H1 (cell line): ENCODE data around the gene SPRN. TPM values are rescaled to one million over a fixed set of nuclear protein-coding genes. Genes with fewer than 3 reads are reported as not detected.

Experiments
- CTCF ChIA-PET: fragments of 300-600 bp; sonication (Branson Sonifier 250); formaldehyde crosslinking; loops from one replicate; lab custom pipeline; 2021; ENCODE audit not compliant: partially characterized antibody; lab: Charles Lee
- POLR2A ChIA-PET: fragments of 300-600 bp; sonication (Branson Sonifier 250); formaldehyde crosslinking; loops from one replicate; lab custom pipeline; 2021; ENCODE audit warnings: inconsistent platforms; ENCODE audit not compliant: partially characterized antibody; lab: Charles Lee
- DNase-seq, 2 experiments: peaks; one replicate each; pipeline versions ENCODE4 v3.0.0 to v3.0.0-alpha.2; 2010 to 2022; ENCODE audit warnings: low spot score in 2 of 2, low read depth in 1 of 2, mixed read lengths in 1 of 2
- FAIRE-seq: peaks from 2 replicates; lab custom pipeline; 2011; peaks lifted over from hg19 to GRCh38; lab: Jason Lieb, UNC
- H2AFZ ChIP-seq: 2 replicates; pipeline ENCODE4 v1.8.1; 2012; ENCODE audit warnings: low read length, inconsistent platforms
- H2AK5ac ChIP-seq: 2 replicates; pipeline ENCODE4 v1.6.1; 2013; ENCODE audit warnings: low read depth, low read length
- H2BK120ac ChIP-seq: replicated peaks from 2 replicates; pipeline ENCODE3; 2013; ENCODE audit warnings: low read depth, low read length, inconsistent platforms
- H2BK12ac ChIP-seq: 2 replicates; pipeline ENCODE4 v1.6.1; 2013; ENCODE audit warnings: low read depth, low read length
- H2BK15ac ChIP-seq: 2 replicates; pipeline ENCODE4 v1.6.1; 2013; ENCODE audit warnings: low read length
- H2BK20ac ChIP-seq: 2 replicates; pipeline ENCODE4 v1.6.1; 2013; ENCODE audit warnings: low read length
- H2BK5ac ChIP-seq: 2 replicates; pipeline ENCODE4 v1.6.1; 2013; ENCODE audit warnings: low read depth, low read length
- H3K14ac ChIP-seq: 2 replicates; pipeline ENCODE4 v1.6.1; 2013; ENCODE audit warnings: inconsistent platforms; ENCODE audit not compliant: insufficient read length
- H3K18ac ChIP-seq: 2 replicates; pipeline ENCODE4 v1.6.1; 2013; ENCODE audit warnings: low read length; ENCODE audit errors: extremely low read depth
- H3K23ac ChIP-seq: 2 replicates; pipeline ENCODE4 v1.6.1; 2013; ENCODE audit warnings: inconsistent platforms; ENCODE audit not compliant: insufficient read length
- H3K23me2 ChIP-seq: 2 replicates; pipeline ENCODE4 v1.6.1; 2013; ENCODE audit warnings: low read depth, low read length
- H3K27ac ChIP-seq: 2 replicates; pipeline ENCODE4 v1.6.1; 2011; ENCODE audit warnings: low read depth, low read length, inconsistent platforms
- H3K27me3 ChIP-seq, 4 experiments: replicated peaks in 1 of 4; 1 replicate in 1 of 4; 2 replicates in 3 of 4; pipeline versions ENCODE4 v1.6.1 to v1.8.1; 2011 to 2013; ENCODE audit warnings: low read length in 3 of 4, mild to moderate bottlenecking in 3 of 4, inconsistent platforms in 2 of 4, mixed read lengths in 2 of 4, moderate library complexity in 1 of 4; ENCODE audit not compliant: control insufficient read depth in 3 of 4, insufficient read depth in 3 of 4; ENCODE audit errors: extremely low read depth in 1 of 4
- H3K36me3 ChIP-seq, 4 experiments: 2 replicates each; pipeline versions ENCODE4 v1.6.1 to v1.8.1; 2011 to 2013; ENCODE audit warnings: mild to moderate bottlenecking in 4 of 4, low read length in 3 of 4, moderate library complexity in 2 of 4, control low read depth in 1 of 4, inconsistent platforms in 1 of 4; ENCODE audit not compliant: insufficient read depth in 4 of 4, control insufficient read depth in 2 of 4
- H3K4ac ChIP-seq: replicated peaks from 2 replicates; pipeline ENCODE3; 2013; ENCODE audit warnings: low read length, low read depth, mixed read lengths, inconsistent platforms; ENCODE audit not compliant: insufficient read length
- H3K4me1 ChIP-seq, 4 experiments: replicated peaks in 1 of 4; 1 replicate in 1 of 4; 2 replicates in 3 of 4; pipeline versions ENCODE4 v1.6.1 to v1.8.1; 2011 to 2013; ENCODE audit warnings: low read length in 3 of 4, inconsistent platforms in 2 of 4, mixed read lengths in 1 of 4; ENCODE audit not compliant: insufficient read depth in 4 of 4, control insufficient read depth in 3 of 4
- H3K4me2 ChIP-seq, 2 experiments: 2 replicates each; pipeline versions ENCODE4 v1.6.1 to v1.8.1; 2011 to 2013; ENCODE audit warnings: low read depth in 2 of 2, low read length in 2 of 2, control low read depth in 1 of 2, inconsistent platforms in 1 of 2, mild to moderate bottlenecking in 1 of 2; ENCODE audit not compliant: insufficient read depth in 1 of 2
- H3K4me3 ChIP-seq, 4 experiments: fragments of 200-600, 300-600 bp in 1 of 4; sonication (generic), shearing (Covaris generic), sonication (Bioruptor Twin) in 1 of 4; 2 replicates each; pipeline versions ENCODE4 v1.5.1 to v1.8.1; 2011 to 2016; ENCODE audit warnings: low read length in 4 of 4, low read depth in 3 of 4, control low read depth in 2 of 4, inconsistent platforms in 2 of 4, mild to moderate bottlenecking in 2 of 4, mixed read lengths in 1 of 4, moderate library complexity in 1 of 4; ENCODE audit not compliant: insufficient read depth in 2 of 4; ENCODE audit errors: extremely low read depth in 1 of 4
- H3K56ac ChIP-seq: replicated peaks from 2 replicates; pipeline ENCODE3; 2013; ENCODE audit warnings: low read depth, mild to moderate bottlenecking, mixed read lengths, low read length, inconsistent platforms; ENCODE audit not compliant: insufficient read length
- H3K79me1 ChIP-seq: 2 replicates; pipeline ENCODE4 v1.6.1; 2013; ENCODE audit warnings: low read depth, low read length, control low read depth
- H3K79me2 ChIP-seq, 2 experiments: 2 replicates each; pipeline versions ENCODE4 v1.6.1 to v1.8.1; 2012 to 2013; ENCODE audit warnings: low read length in 2 of 2, mild to moderate bottlenecking in 2 of 2, inconsistent platforms in 1 of 2; ENCODE audit not compliant: insufficient read depth in 2 of 2, control insufficient read depth in 1 of 2
- H3K9ac ChIP-seq, 4 experiments: replicated peaks in 1 of 4; 1 replicate in 1 of 4; 2 replicates in 3 of 4; pipeline versions ENCODE4 v1.6.1 to v1.8.1; 2011 to 2013; ENCODE audit warnings: low read depth in 3 of 4, low read length in 3 of 4, control low read depth in 2 of 4, mild to moderate bottlenecking in 2 of 4, moderate library complexity in 2 of 4, inconsistent platforms in 1 of 4; ENCODE audit errors: extremely low read depth in 1 of 4
- H3K9me3 ChIP-seq, 2 experiments: 2 replicates each; pipeline versions ENCODE4 v1.6.1 to v1.8.1; 2012 to 2013; ENCODE audit warnings: mild to moderate bottlenecking in 2 of 2, moderate library complexity in 2 of 2, control low read depth in 1 of 2, inconsistent platforms in 1 of 2, low read depth in 1 of 2, low read length in 1 of 2, mixed read lengths in 1 of 2; ENCODE audit not compliant: insufficient read depth in 2 of 2
- H4K20me1 ChIP-seq, 2 experiments: replicated peaks in 1 of 2; 2 replicates each; pipeline versions ENCODE3 to v1.8.1; 2011 to 2013; ENCODE audit warnings: inconsistent platforms in 2 of 2, low read length in 2 of 2, mild to moderate bottlenecking in 1 of 2; ENCODE audit not compliant: insufficient read depth in 2 of 2, control insufficient read depth in 1 of 2
- H4K5ac ChIP-seq: 2 replicates; pipeline ENCODE4 v1.6.1; 2013; ENCODE audit warnings: low read length, low read depth, mixed read lengths, inconsistent platforms; ENCODE audit not compliant: insufficient read length
- H4K8ac ChIP-seq: 2 replicates; pipeline ENCODE4 v1.8.0; 2013; ENCODE audit warnings: mild to moderate bottlenecking, moderate library complexity, low read length, inconsistent platforms; ENCODE audit not compliant: insufficient read depth; ENCODE audit errors: extremely low read depth
- H4K91ac ChIP-seq: replicated peaks from 2 replicates; pipeline ENCODE3; 2013; ENCODE audit warnings: low read length, mixed read lengths, inconsistent platforms; ENCODE audit not compliant: insufficient read length
- CHD2 ChIP-seq: IDR thresholded peaks from 2 replicates; pipeline ENCODE4 v1.6.1; 2012; ENCODE audit warnings: low read length, improper control_type of control experiment
- HDAC2 ChIP-seq, 2 experiments: fragments of 300-600 bp in 1 of 2; sonication (generic) in 1 of 2; IDR thresholded peaks; 2 replicates each; pipeline ENCODE4 v1.6.1; 2011 to 2012; ENCODE audit warnings: low read depth in 2 of 2, low read length in 2 of 2, mild to moderate bottlenecking in 2 of 2, moderate library complexity in 2 of 2, borderline replicate concordance in 1 of 2, inconsistent platforms in 1 of 2
- KDM5A ChIP-seq: fragments of 200-600 bp; IDR thresholded peaks from 2 replicates; pipeline ENCODE4 v1.7.1; 2012; ENCODE audit warnings: mild to moderate bottlenecking, low read length, inconsistent platforms, mixed read lengths
- MAX ChIP-seq: IDR thresholded peaks from 2 replicates; pipeline ENCODE4 v1.6.1; 2012; ENCODE audit warnings: inconsistent platforms
- RNF2 ChIP-seq: fragments of 200-900, 300-1000 bp; sonication (generic); IDR thresholded peaks from 2 replicates; pipeline ENCODE4 v1.7.1; 2016; ENCODE audit warnings: borderline replicate concordance, low read depth, mild to moderate bottlenecking, antibody characterized with exemption, low read length; ENCODE audit not compliant: poor library complexity, severe bottlenecking; ENCODE audit errors: missing control alignments
- SIN3A ChIP-seq, 2 experiments: IDR thresholded peaks in 1 of 2; conservative IDR thresholded peaks in 1 of 2; 2 replicates each; pipeline ENCODE4 v1.6.1; 2011 to 2012; ENCODE audit warnings: low read length in 2 of 2, improper control_type of control experiment in 1 of 2, low read depth in 1 of 2, mild to moderate bottlenecking in 1 of 2
- SIRT6 ChIP-seq: IDR thresholded peaks from one replicate; pipeline ENCODE4 v1.7.1; 2012; ENCODE audit warnings: low read length, inconsistent platforms
- SIX5 ChIP-seq: IDR thresholded peaks from 2 replicates; pipeline ENCODE4 v1.6.1; 2011; ENCODE audit warnings: mild to moderate bottlenecking, low read depth, low read length
- WGBS, 2 experiments: shearing (Covaris generic) in 1 of 2; methylation state at CpG; one replicate each; pipeline versions ENCODE4 v1.1.6 to v1.1.7; 2013 to 2015; ENCODE audit warnings: low lambda C conversion rate in 2 of 2, mixed read lengths in 2 of 2, inconsistent platforms in 1 of 2, low coverage in 1 of 2, missing lambda C conversion rate in 1 of 2; ENCODE audit not compliant: insufficient replicate concordance in 2 of 2, insufficient coverage in 1 of 2, insufficient read length in 1 of 2; ENCODE audit errors: extremely low coverage in 1 of 2, missing lambda C conversion rate in 1 of 2; 5-methylcytosine and 5-hydroxymethylcytosine counted together
- polyA plus RNA-seq, 7 experiments: library from polyadenylated mRNA; depleted of rRNA in 3 of 7; stranded (reverse) in 5 of 7; unstranded in 2 of 7; fragments of >200 nt in 5 of 7; fragments of 200-250 nt in 2 of 7; gene quantifications; 1 replicate in 5 of 7; 2 replicates in 1 of 7; 4 replicates in 1 of 7; pipeline versions ENCODE4 v1.2.1 to v1.2.3, GENCODE V29; 2011 to 2013; ENCODE audit warnings: missing spikeins in 2 of 7, mixed read lengths in 2 of 7
- total RNA-seq: library from RNA; stranded (reverse); fragmentation: NEBNext Ultra II Directional; extraction: Animal tissue kit (Norgen Biotek cat#: 25700); gene quantifications from 2 replicates; pipeline ENCODE4 v1.2.1, GENCODE V29; 2021
- TF ChIP-seq, protein P1 (sequence below): IDR thresholded peaks from 2 replicates; pipeline ENCODE4 v1.6.1; 2012; ENCODE audit warnings: inconsistent platforms

The SPRN gene
- total and polyA plus RNA-seq, 2 of the 8 experiments (the other 6 are each of a cell fraction or from before 2014, with no cell fraction given): 0.23 to 0.24 TPM

GRCh38 chr10:133379801-133380666, 44.4 kb downstream of the SPRN start:
- peak overlapping the region; percentile 49 to 78 (median 62) for H3K4me3 ChIP-seq
- peak in 1 of 2 experiments; percentile 59 for DNase-seq
- H3K23ac ChIP-seq: no peak overlapping the region
- H3K4me2 ChIP-seq: peak overlapping the region; percentile 64 to 87
- H3K27ac ChIP-seq: no peak overlapping the region
- no peaks in the 10 kb centered on the region for H3K9me3 ChIP-seq
- H4K5ac ChIP-seq: no peak overlapping the region
- WGBS, 2 experiments: 91% methylated on average over 16 of the region's 36 CpGs; no CpG with 5 or more reads in 1 of the 2 experiments
- H3K23me2 ChIP-seq: peaks cover 15% of the 10 kb centered on the region; the same call in 1 of the 2 replicates
- no peak overlapping the region for H2AK5ac ChIP-seq
- H4K20me1 ChIP-seq: peaks cover 0 to 4% of the 10 kb centered on the region in 2 experiments
- no peak overlapping the region for H2BK12ac ChIP-seq
- H2BK120ac ChIP-seq: no peak overlapping the region
- no peaks in the 10 kb centered on the region for H3K36me3 ChIP-seq
- no peak overlapping the region; the same call in 1 of the 2 replicates for H2AFZ ChIP-seq
- H3K79me1 ChIP-seq: no peaks in the 10 kb centered on the region
- no peaks in the 10 kb centered on the region for H3K79me2 ChIP-seq
- 0 out of 2 replicates have a peak overlapping the region, but pooled peaks have one; percentile 16 for H2BK15ac ChIP-seq
- H3K56ac ChIP-seq: no peak overlapping the region
- H3K27me3 ChIP-seq: peaks cover 8 to 44% (median 27%) of the 10 kb centered on the region in 4 experiments
- peak overlapping the region; percentile 51; the same call in 1 of the 2 replicates for H4K8ac ChIP-seq
- peaks cover 0 to 3% (median under 1%) of the 10 kb centered on the region in 4 experiments; a peak in 4 of 7 replicates for H3K4me1 ChIP-seq
- ChIA-PET CTCF (interaction anchor here (0.8 to 2.0 kb wide), 2 partner anchors 51 to 77 kb away, joined by 3 to 8 read pairs; no protein-coding TSS in a partner anchor), POLR2A (interaction anchor here (3.3 kb wide), 1 partner anchor 12 kb away, joined by 25 read pairs; the partner anchor contains the start of gene MTG1)
- no peak overlapping the region for H3K18ac ChIP-seq
- FAIRE-seq: no peak
- no peak overlapping the region for H2BK5ac ChIP-seq
- no peak overlapping the region for H2BK20ac ChIP-seq
- H3K9ac ChIP-seq: peak overlapping the region in 1 of 4 experiments; percentile 19; a peak in 1 of 7 replicates
- no peak overlapping the region for H3K4ac ChIP-seq
- H3K14ac ChIP-seq: no peak overlapping the region
- no peak overlapping the region for H4K91ac ChIP-seq
- no peak for TF ChIP-seq CHD2
- no peak for TF ChIP-seq RNF2
- TF ChIP-seq SIRT6: no peak
- TF ChIP-seq SIX5: no peak
- TF ChIP-seq, protein P1, sequence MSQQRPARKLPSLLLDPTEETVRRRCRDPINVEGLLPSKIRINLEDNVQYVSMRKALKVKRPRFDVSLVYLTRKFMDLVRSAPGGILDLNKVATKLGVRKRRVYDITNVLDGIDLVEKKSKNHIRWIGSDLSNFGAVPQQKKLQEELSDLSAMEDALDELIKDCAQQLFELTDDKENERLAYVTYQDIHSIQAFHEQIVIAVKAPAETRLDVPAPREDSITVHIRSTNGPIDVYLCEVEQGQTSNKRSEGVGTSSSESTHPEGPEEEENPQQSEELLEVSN: no peak
- TF ChIP-seq SIN3A (conservative IDR thresholded peaks at IDR 0.05 in 1 of 2, IDR thresholded peaks at IDR 0.05 in 1 of 2; ENCODE audit: low read depth in 1 of 2, low read length in 2 of 2): no peak
- TF ChIP-seq KDM5A: no peak
- no peak for TF ChIP-seq HDAC2 (IDR thresholded peaks at IDR 0.05; ENCODE audit: borderline replicate concordance in 1 of 2, low read depth in 2 of 2, low read length in 2 of 2)
- TF ChIP-seq MAX: no peak
